T-helper 2 cell treated with Interferon-gamma antibody and Interleukin-4, amounts not matched to agents 100 ng/mL and 5 ng/mL, for 36 hours (primary cell): ENCODE results near the gene CEP128. TPM values are rescaled to one million over a fixed set of nuclear protein-coding genes. Genes with fewer than 3 reads are reported as not detected.

Source experiments
- intact Hi-C: fragments of 100-400 bp; cut with micrococcal nuclease; formaldehyde crosslinking; loops from one replicate; pipeline ENCODE4 v1.15.1; 2023
- total RNA-seq: library from RNA; stranded (reverse); gene quantifications from 2 replicates; pipeline ENCODE4 v1.2.3, GENCODE V29; 2022

Gene CEP128
- total RNA-seq, 1 donor from 2014 or later, result 31.7 TPM

DNA sequence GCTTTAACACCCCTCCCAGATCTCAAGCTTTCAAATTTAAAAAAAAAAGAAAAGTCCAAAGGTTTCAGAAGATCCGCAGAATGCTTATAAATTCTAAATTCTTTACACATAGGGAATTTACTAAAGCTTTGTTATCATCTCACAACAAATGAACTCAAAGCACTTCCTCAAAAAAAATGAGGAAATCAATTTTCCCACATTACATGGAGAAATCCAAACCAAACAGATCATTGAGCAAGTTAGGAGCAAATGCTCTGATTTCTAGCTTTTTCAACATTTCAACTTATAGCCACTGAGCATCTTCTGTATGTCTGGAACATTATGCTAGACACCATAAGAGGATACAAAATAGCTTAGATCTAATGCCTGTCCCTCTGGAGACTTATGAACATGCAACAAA, 161.0 kb downstream of the CEP128 start:
- intact Hi-C loops, result no loop called here

DNA sequence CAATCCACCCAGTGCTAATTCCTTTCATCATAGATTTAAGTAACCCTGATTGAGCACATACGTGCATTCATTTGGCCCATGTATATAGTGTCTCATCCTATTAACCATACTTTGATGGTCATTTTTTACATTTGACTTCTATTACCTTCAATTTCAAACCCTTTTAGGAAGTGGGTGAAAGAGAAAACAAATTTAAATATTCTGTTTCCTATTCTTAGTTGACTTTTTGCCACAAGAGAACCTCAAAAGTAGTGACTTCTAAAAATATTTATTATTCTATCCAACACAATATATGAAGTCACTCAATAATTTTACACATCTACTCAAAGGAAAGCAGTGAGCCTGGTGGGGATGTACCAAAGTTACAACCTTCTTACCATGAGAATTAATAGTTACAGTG, 164.9 kb downstream of the CEP128 start:
- intact Hi-C loops, result no loop called here

DNA sequence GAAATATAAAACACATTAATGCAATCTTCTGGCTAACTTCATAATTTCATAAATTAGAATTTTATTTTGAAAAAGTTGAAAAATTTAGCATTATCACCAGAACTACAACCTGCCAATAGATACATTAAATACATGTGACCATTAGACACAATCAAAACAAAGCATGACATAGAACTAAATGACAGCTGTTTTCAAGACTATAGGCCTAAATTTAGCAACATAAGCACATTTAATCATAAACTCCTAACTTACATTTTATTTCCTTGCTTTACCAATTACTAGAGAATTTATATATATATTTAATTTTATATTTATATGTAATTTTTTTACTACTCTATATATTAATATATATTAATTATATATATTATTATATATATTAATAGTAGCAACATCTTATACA, 165.4 kb downstream of the CEP128 start:
- intact Hi-C loops, result no loop called here

DNA sequence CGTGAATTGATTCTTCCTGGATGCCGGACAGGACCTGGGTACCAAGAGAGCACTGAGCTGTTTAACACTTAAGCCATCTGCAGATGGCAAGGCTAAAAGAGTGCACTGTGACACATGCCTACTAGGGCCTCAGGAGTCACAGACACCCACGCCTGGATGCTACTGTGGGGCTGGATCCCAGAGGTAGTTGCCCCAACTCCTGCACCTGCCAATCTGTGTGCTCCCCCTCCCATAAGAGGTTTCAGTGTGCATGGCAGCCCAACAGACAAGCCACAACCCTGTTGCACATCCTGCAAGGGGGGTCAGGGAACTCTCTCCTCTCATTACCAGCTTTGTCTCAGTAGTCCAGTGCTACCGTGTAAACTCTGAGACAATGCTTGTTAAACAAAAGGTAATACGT, 169.0 kb downstream of the CEP128 start:
- intact Hi-C loops, result no loop called here

DNA sequence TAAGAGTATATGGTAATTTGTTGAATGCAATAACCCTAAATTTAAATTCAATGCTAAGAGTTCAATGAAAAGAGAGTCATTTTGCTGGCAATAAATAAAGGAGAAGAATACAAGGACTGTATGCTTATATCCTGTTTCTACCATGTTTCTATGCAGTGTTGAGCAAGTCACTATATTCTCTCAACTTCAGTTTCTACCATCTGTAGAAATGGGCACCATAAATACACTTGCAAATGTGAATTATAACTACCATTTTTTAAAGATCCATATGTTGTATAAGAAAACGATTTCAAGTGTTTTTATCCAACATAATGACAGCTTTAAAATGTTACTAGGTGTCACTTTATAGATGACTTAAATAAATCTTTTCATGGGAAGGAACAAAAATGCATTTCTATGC, 170.3 kb downstream of the CEP128 start:
- intact Hi-C loops, result no loop called here

DNA sequence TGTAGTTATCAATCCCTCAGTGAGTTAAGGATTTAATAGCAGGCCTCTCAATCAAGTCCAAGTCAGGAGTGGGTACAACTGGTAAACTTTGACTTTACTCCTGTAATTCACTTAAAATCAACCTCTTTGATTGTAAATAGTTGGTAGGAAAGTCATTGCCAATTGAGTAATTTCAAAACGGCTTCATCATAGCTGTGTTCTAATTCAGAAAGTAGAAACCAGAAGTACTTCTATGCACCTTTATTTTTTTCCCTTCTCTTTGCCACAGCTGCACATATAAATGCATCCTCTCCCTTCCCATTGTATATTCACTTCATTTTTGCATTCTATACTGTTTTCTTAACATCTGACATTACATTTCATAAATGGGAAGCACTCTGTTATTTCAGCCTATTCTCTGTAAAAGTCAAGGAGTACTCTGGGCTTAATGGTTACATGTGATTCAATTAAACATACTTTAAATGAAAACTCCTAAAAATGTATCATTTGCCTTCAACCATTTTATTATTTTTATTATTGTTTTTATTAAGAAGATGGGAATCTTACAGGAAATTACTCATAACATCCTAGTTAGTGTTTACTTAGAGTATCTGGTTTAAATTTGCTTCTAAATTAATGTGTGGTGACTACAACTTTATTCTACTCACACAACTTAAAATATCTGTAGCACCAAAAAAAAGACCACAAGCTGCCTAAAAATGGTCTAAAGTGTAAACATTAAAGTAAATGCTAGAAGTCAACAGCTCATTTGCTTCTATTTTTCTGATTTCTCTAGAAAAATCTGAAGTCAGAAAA, 171.2 kb downstream of the CEP128 start:
- intact Hi-C loops, result no loop called here

DNA sequence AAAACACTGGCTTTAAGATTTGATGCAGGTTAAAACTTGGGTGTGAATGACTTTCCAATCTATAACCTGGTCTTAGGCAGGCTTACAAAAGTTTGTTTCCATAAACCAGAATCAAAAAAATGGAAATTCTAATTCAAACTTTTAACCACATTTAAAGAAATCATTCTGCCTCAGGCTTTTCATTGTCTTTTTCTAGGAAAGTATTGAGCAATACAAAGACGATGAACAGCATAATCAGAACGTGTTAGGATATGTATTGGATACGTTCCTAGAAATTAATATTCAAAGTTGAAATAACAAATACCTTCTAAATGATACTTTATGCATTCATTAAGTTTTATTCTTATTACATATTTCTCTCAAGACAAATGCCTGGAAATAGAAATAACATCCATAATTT, 172.9 kb downstream of the CEP128 start:
- intact Hi-C loops, result no loop called here

DNA sequence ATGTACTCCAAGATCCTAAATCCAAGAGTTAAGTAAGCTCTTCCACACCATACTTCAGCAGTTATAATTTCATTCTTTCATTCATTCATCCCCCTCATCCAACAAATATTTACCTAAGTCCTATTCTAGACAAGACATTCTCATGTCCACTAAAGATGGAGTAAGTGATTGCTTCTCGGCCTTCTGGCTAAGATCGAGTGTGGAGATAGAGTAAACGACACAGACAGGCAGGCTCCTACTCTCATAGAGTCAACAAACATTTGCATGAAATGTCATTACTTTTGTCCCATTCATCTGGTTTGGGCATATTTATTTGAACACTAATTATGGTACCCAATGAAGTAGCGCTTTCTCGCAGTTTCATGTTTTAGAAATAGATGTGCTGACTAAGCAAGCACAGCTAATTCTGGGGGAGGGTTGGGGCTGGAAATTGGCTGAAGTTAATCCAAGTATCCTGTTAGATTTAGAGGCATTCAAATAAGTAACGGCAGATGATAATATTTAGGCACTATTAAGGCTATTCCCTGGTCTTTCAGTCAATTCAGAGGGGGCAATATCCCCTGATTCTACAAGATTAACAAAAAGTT, 176.5 kb downstream of the CEP128 start:
- intact Hi-C loops, result no loop called here

DNA sequence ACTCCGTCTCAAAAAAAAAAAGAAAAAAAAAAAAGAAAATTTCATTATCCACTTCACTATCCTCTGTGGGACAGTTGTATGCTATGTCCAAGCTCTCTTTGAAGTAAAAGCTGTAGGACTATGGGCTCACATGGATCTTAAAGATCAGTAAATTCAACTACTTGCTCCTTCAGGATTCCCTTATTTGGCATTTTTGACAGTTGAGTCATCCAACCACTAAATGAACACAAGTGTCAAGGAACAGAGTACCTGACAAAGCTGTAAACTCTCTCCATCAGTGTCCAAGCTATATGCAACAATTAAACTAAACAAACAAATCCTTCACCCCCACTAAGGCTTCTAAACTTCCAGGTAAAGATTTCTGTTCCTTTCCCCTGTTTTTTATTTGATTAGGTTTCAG, 177.0 kb downstream of the CEP128 start:
- intact Hi-C loops, result no loop called here

DNA sequence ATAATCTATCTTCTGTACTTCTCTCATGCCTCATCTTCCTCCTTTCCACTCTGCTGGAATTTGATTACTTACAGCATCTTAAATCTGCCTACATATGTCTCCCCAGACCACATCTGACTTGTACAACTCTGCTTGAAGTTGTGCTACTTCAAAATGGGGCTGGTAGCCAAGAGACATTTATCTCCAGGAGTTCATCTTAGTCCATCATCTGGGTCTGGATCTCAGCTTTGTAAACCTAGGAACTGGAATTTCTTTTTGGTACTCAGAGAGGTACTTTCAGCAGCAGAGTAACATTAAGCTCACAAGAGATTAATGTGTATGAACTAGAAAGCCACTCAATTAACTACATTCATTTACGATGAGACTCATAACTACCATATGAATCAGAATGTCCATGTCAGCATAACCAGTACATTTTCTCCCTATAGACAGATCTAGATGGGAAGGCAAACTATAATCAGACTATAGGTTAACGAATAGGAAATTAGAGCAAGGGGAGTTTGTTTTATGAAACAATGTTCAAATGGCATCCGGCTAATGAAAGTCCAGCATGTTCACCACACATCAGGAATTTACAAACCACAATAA, 178.8 kb downstream of the CEP128 start:
- intact Hi-C loops, result no loop called here

DNA sequence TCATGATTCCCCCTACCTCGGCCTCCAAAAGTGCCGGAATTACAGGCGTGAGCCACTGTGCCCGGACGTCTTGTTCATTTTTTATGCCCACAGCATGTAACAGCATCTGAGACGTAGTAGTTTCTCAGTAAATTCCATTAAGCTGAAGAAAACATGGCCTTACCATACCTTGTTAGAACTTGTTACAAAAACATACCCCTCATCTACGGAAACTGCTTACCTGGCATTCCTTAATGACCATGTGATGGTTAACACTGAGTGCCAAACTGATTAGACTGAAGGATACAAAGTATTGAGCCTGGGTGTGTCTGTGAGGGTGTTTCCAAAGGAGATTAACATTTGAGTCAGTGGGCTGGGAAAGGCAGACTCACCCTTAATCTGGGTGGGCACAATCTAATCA, 186.8 kb downstream of the CEP128 start:
- intact Hi-C loops, result no loop called here

DNA sequence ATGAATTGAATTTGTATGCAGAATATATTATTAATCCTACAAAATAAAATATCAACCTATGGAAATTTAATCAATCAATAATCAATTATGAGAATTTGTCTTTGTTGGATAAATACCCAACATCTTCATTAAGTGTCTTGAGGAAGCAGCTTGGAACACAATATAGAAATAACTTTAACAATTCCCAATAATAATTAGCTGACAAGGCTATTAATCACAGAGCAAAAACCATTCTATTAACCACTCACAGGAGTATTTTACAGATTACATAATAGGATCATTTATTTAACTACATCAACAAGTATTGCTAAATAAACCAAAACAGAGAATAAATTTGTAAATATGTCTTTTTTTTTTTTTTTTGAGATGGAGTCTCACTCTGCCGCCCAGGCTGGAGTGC, 190.3 kb downstream of the CEP128 start:
- intact Hi-C loops, result no loop called here

DNA sequence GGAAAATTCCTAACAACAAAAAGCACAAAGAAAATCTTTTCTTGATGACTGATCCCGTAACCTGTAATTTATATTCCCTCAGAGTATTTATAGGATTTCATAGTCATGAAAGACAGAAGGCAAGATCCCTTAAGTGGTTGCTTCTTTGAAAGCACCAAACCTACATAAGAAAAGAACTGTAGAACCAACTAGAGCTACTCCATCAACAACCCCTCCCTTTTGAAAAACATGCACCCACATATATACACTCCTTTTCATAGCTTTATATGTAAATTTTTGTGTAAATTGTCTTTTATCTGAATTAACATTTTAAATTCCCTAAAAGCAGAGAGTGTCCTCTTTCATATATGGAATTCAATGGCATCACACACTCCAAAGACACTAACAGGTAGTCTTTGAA, 215.3 kb downstream of the CEP128 start:
- intact Hi-C loops, result no loop called here

DNA sequence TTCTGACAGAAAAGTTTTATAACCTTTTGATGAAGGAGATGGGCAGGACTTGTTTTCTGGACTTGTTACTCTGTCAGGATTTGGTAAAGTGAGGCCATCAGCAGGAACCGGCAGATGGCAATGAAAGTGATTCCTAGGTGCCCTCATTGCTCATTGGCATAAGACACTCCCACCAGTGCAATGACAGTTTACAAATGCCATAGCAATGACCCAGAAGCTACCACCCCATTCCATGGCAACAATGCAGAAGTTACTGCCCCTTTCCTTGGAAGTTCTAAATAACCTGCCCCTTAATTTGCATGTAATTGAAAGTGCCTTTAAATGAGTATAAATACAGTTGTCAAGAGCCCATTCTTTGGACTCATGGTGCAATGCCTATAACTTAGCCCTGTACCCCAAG, 222.6 kb downstream of the CEP128 start:
- intact Hi-C loops, result no loop called here

DNA sequence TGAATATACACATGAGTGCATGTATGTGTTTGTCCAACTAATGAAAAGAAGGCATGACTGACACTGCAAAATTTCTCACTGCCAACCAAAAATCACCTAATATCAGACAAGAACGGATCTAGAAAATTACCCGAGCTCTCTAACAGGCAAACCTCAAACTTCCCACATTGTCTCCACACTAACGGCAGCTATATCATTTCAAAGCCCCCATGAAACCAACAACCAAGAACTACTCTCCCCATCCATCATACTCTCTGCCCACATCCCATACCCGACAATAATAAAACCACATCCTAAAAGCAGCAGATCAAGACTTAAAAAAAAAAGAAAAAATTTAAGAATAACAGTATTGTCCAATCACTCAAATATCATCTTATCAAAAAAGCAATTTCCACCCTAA, 227.1 kb downstream of the CEP128 start:
- intact Hi-C loops, result no loop called here

DNA sequence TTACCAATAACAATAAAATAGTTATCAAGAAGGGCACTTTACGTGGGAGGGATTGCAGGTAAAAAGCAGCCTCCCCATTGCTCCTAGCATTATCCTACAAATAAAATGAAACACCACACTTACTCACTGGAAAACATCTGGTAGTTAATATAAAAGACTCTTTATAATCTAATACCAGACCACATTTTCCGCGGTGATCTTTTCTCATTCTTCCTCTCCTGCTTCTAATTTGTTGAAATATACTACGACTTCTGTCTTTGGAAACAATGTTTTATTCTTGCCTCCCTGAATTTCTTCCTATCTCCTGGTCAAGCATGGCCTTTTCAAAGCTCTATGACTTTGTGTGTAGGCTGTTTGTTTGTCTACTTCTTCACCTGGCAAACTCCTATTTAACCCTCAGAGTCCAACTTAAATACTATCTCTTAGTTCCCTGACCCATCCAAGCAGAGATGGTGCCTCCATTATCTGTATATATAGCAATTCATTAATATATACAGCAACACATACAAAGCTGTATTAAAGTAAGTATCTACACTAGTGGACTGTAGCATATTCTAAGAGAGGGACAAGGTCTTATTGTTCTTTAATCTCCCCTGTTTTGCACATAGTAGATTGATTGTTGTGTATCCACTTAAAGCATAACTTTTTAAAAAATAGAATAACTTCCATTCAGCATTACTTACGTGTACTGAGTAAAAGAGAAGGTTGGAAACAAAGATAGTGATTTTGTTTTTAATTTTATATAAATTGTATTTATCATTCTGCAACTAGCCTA, 228.3 kb downstream of the CEP128 start:
- intact Hi-C loops, result no loop called here

DNA sequence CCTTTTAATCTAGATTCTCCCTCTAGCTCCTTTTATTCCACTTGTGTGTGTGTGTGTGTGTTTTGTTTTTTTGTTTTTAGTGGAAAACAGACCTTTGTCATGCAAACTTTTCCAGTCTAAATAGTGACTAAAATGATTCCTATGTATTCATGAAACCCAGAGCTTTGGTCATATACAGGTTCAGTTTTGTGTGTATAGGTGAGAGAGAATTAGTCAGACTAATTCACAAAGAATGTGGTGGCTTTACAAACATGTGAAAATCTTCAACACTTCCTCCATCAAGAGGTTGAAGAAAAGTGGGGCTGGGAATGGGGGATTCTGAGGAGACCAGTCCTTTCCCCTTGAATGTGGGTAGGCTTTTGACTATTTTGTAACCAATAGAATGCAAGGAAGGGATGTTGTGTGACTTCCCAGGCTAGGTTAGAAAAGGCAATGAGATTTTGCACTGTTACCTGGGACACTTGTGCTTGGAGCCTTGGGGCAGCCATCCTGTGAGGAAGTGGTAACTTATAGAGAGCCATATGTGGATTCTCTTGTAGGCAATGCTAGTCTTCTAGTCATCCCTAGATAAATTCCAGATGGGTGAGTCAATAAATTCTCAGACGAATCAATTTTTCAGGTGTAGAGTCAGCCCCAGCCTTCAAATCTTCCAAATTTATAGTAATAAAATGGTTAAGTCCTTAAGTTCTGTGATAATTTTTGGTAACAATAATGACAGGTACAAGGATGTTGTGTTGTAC, 236.1 kb downstream of the CEP128 start:
- intact Hi-C loops, result no loop called here

DNA sequence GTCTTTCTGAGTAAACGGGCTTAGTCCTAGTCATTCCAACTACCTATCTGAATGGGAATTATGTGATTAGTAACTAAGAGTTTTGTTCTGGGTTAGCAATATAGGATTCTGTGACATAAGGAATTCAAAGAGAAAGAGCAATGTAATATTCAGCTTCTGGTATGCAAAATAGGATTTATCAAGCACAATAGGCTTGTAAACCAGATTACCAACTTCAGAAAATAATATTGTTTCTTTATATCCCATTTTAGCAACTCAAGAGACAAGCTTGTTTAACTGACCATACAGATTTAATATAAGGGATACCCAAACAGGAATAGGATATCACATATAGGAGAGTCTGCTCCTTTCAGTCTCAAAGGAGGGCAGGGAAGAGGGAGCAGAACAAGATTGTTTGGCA, 240.9 kb downstream of the CEP128 start:
- intact Hi-C loops, result no loop called here

DNA sequence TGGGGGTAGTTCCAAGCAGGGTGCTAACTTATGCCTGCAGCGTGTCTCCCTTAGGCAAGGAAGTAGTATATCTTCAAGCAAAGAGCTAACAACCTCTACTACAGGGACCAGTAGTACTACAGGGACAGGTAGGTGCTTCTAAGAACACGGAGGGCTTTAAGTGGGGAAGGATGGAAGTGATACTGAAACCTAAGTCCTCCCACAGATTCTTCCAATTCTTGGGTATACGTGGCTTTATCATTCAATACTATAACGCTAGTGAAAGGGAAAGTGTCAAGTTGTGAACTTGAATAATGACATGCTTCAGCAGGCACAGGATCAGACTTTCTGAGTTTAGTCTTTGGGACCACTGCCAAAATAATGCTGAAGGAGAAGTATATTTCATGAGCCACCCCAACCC, 241.7 kb downstream of the CEP128 start:
- intact Hi-C loops, result no loop called here

DNA sequence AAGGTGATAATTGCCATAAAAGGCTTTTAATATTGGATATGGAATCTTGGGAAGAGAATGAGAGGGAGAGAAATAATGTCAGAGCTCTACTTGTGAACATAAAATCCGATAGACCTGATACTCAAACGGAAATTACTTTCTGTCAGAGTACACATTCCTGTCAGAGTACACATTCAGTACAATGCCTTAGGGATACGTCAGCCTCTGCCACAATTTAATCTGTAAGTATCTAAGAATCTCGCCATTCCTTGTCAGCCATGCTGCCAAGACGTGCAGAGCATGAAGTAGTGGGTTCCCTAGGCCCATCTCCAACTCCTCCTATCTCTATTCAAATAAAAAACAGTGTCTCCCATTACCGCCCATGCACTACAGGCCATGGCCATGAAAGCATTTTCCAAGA, 242.6 kb downstream of the CEP128 start:
- intact Hi-C loops, result no loop called here

DNA sequence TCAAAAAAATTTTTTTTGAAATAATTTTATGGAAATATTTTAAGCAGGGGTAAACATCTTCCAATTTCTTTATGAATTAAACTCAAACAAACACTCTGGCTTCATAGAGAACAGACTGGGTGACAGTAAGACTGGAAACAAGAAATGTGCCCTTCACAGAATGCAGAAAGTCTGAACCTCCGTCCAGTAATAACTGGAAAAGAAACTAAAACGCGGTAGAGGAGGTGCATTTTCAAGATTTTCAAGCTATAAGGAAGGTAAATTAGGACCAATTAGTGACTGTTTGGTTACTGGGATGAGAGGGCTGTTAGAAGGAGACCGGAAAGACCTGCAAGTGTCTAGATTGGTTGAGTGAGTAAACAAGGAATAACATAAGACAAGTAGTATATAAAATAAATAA, 245.7 kb downstream of the CEP128 start:
- intact Hi-C loops, result no loop called here

DNA sequence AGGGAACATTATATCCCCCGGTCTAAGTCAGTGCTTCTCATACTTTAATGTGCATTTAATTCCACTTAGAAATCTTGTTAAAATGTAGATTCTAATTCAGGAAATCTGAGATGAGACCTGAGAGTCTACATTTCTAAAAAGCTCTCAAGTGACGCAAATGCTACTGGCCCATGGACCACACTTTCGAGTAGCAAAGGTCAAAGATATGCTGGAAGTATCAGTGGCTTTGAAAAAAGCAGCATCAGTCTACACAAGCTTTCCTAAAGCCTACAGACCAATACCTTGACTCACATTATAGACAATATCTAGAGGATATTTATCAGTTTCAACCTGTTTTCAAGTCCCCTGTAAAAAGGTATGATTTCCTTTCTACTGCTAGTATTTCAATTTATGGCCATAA, 248.6 kb downstream of the CEP128 start:
- intact Hi-C loops, result no loop called here
